GM19043 (cell line): ENCODE measurements around the gene SORL1.
A peak's percentile ranks its signal among the peaks of the same experiment; 100 is the strongest.

ENCODE experiments used
- ATAC-seq: cut with Tn5 transposase; IDR thresholded peaks from one replicate; pipeline ENCODE4 v1.9.1; 2021; ENCODE audit warnings: low read depth; ENCODE audit not compliant: unreplicated experiment

Gene SORL1

DNA sequence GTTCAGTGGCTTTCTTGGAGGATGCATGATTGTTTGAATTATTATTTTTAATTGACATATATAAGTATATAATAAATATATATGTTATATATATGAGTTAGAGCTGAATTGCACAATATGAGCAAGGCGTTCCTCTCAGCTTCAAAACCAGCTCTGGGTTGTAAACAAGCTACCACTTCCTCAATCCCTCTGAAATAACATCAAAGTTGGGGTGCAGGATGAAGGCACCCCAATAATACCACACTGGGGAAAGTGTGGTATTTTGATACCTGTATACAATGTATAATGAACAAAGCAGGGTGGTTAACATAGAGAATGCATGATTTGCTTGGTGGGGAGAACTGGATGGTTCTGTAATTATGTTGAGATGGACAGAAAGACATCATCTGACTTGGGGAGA, 1.7 kb upstream of the SORL1 start:
- no peak for ATAC-seq

DNA sequence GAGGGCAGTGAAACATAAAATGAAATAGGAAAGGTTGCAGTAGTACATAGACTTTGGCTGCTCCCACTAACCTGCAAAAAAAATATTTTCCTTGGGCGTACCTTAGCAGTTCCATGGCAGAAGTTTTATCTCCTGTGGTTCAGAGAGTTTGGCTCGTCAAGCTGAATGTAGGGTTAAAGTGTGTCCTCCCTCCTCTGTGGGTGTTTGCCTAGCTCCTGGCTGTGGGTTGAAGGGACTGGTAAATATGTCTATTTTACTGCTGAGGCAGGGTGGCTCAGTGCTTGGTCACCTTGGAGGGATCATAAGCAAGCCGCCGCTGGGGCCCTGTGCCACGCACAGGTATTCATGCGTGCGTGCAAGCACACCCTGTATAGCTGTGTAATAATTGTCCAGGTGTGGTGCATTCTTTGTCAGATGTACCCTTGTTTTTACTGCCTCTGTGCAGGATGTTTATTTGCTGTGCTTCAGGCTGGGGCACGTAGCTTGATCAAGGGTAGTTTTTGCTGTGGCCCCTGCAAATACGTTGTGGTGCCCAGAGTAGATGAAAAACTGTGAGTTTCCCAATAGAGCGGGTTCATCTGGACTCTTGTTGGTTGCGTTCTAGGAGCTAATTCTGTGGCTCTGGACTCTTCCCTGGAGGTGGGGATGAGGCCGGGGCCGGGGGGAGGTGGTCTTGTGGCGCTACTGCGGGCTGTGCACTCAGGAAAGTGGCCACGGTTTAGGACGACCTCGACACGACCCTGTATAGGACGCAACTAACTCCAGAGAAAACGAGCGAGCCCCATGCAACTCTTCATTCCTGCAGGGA, 732 bp upstream of the SORL1 start:
- ATAC-seq = no peak

- no peak for ATAC-seq
These were observed 566 bp downstream of the SORL1 start, which contains the start of gene SORL1-AS1 for GRCh38 chr11:121452609-121453150. Gene SORL1-AS1 (minus strand): TSS chr11:121452967.

- ATAC-seq = no peak
These were observed 1.6 kb downstream of the SORL1 start for GRCh38 chr11:121453589-121454299.

GRCh38 chr11:121455115-121455514, 3.0 kb downstream of the SORL1 start:
- no peak for ATAC-seq

DNA sequence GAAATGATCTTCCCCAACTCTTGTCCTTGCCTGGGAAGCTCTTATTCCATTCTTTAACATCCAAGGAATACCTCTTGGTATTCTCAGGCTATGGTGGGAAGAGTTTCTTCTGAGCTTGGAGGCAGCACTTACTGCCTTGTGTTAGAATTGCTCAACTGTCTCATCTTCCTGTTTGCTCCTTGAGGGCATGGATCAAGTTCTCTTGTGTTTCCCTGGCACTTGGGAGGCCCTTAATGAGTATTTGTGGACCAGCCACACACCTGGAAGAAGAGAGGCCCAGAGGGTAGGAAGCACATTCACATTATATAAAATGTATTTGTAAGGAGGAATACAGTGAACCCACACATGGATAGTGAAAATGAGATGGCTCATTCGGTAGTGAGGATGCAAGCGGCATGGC, 4.0 kb downstream of the SORL1 start:
- ATAC-seq = no peak

DNA sequence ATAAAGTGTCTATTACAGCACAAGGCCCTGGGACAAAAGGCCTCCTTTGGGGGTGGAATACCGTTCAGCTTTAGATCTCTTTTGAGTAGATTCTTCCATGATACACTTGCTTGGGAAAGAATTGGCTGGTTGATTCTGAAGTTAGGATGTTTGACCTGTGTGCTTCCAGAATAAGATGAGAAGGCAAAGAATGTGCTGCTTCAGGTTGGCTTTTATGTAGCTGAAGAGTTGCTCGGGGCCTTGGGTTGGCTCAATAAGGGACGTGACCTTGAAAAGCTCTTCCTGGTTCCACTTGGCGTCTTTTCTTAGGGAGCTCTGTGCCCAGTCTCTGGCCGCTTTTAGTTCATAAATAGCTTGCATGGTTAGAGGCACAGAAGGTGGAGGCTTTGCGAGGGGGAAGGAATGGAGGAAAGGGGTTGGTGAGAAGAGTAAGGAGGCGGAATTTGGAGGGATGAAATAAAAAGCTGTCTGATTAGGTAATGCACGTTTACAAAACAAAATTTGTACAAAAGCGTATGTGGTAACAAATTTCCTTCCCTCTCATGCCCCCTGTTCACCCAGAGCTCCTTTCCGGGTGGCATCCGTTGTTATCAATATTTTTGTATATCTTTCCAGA, 4.8 kb downstream of the SORL1 start:
- ATAC-seq = no peak

GRCh38 chr11:121458551-121458950, 6.4 kb downstream of the SORL1 start:
- no peak for ATAC-seq

DNA sequence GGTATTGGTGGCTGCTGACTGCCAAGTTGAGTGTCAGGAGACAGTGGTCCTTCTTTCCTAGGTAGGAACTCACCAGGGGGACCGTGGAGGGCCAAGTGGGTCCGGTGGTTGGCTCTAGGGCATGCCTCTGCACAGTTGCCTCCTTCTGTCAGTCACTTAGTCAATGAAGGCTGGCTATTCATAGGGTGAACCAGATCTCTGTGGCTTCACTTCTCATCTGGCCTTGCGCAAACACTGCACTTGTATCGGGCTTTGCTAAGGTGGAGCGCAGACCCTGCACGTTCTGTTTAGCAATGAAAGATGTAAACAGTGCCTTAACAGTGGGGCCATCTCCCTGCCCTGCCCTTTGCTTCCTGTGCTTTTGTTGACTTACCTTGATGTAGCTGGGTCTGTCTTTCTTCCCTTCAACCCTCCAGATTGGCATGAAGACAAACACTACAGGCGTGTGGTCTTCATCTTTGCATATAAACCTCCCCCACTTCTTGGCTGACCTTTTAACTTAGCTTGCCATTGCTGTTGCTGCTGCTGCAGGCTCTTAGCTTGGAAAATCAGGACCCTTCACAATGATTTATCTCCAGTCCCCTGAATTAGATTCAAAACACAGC, 7.4 kb downstream of the SORL1 start:
- no peak for ATAC-seq

DNA sequence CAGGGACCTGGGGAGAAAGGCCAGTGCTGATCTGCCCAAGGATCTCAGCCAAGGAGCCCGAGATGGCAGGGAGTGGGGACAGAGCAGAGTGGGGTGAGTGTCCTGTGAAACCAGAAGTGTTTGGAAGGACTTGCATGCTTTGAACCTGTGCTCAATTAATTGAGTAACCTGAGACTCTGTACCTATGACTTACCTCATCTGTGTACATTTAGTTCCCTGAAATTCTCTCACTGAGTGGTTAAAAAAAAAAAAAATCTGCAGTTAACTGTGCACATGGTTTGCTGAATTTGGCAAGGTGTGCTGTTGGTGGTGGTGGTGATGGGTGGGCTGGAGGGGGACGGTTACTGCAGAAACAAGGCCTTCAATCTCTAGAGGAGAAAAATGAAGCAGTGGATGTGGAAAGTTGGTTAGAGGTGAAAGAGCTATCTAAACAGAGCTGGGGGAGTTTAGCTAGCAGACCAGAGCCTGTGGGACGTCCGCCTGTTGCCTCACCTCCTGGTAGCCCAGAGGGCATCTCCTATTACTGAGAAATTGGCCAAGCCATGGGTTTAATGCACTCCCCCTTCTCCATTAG, 8.9 kb downstream of the SORL1 start:
- no peak for ATAC-seq

DNA sequence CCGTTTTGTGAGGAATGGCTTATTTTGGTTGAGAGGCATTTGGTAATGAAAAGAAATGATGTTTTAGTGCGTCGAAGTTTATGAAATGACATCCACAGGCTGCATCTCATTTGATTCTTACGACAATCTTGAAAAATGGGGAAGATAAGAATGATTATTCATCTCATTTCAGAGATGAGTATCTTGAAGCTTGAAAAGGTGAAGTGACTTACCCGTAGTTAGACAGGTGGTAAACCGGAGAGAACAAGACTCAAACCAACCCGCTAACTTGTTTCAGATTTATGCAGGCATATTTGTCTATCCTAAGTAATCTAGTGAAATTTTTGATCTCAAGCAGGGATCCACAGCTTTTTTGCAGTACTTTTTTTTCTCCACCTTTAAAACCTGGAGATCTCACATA, 9.7 kb downstream of the SORL1 start:
- no peak for ATAC-seq

DNA sequence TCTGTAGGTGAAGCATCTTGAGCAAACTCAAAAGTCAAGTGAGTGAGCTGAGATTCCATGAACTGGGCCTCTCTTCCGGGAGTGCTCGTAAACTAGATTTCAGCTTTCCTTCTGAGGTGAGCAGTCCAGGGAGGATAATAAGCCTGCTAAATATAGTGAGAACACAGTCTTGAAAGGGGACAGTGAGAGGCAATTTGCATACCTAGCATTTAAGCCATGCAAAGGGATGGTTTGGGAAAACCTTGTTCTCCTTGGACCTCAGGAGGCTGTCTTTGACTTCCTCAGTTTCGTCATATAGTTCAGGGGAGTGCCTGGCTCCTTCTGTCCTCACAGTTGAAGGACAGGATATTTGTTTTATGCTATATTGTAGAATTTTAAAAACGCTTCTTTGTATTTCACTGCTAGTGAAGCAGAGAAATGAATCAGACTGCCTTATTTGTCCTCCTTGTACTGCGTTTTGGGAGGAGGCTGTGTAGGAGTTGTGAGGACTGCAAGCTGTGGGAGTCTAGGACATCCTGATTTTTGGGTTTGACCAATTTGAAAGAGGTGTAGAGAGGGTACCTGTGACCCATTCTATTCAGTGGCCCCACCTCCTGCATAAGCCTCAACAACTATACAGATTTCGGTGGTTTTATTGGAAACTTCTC, 11.7 kb downstream of the SORL1 start:
- no peak for ATAC-seq

GRCh38 chr11:121464352-121464946, 12.3 kb downstream of the SORL1 start:
- peak; percentile 39 for ATAC-seq

- ATAC-seq = no peak
These were observed 13.6 kb downstream of the SORL1 start for GRCh38 chr11:121465709-121466062.

DNA sequence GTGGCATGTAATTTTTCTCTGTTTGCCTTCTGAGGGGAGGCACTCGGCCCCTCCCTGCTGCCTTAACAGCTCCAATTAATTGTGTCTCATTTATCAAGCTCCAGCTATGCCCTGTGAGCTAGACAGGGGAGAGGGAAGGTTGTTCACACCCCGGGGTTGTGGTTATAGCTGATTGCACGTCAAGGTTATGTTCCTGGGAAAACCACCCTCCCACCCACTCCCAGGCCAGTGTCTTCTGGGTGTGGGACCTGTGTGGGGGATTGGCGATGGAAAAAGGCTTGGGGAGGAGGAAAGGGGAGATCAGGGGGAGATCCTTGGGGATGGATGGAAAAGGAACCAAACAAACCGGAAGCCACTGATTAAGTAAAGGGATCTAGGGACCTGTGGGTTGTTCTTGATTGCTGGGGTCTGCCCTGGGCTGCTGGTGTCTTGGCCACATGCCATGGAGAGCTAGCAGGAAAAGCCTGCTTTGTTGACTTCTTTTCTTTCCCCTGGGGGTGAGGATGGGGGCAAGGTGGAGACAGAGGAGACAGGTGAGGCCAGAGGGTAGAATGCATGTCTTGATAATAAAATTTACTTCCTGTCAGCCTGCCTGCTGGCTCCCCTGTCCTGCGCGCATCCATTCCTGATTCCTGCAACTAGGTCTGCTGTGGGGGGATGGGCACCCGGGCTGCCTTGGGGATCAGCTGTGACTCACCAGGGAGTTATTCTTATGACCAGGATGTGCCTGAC, 14.1 kb downstream of the SORL1 start:
- ATAC-seq = no peak

DNA sequence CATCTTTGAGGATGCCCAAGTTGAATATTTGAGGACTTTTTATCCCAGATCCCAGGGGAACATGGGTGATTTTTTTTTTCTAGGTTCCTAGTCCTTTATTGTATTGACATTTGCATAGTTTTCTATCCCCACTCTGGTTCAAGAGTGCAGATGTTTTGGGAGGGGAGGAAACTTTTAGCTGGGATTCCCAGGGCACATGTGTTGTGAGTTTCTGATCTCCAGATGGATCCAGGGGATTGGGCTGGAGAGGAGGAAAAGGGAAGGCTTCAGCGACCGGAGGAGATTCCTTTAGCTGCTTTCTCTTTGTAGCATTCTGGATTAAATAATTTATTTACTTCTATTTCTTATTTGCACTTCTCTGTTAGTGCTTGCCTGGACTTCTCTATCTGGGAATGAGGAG, 15.4 kb downstream of the SORL1 start:
- ATAC-seq = no peak

- ATAC-seq = peak; percentile 45
These were observed 15.9 kb downstream of the SORL1 start for GRCh38 chr11:121467965-121468364.

DNA sequence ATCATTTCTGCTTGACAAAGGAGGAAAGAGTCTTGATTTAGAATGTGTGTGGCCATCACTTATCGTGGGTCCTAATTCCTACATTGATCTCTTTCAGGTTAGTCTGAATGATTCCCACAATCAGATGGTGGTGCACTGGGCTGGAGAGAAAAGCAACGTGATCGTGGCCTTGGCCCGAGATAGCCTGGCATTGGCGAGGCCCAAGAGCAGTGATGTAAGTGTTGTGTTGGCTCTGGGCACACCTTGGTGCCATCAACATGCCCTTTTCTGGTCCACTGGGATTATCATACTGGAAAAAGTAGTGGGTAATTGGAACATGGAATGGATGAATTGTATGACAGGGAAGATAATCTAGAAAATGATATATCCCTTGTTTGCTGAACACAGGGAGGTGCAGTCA, 17.8 kb downstream of the SORL1 start:
- no peak for ATAC-seq

- no peak for ATAC-seq
These were observed 19.1 kb downstream of the SORL1 start for GRCh38 chr11:121471167-121471566.
